Endothelial cell of hepatic sinusoid (primary cell): ENCODE measurements around the gene PRUNE1.

Experiments
- in situ Hi-C: cut with HindIII; loops from 2 replicates; pipeline ENCODE4 v1.10.0; 2017; ENCODE audit warnings: low sequenced_read_pairs

PRUNE1 gene

GRCh38 chr1:151047925-151048644 lies 39.8 kb downstream of the PRUNE1 start:
- in situ Hi-C loops, result no loop called here

GRCh38 chr1:151048645-151049032 lies 40.4 kb downstream of the PRUNE1 start:
- in situ Hi-C loops, result no loop called here

- in situ Hi-C loops, result no loop called here
These were observed 41.2 kb downstream of the PRUNE1 start for GRCh38 chr1:151049458-151049857.

DNA sequence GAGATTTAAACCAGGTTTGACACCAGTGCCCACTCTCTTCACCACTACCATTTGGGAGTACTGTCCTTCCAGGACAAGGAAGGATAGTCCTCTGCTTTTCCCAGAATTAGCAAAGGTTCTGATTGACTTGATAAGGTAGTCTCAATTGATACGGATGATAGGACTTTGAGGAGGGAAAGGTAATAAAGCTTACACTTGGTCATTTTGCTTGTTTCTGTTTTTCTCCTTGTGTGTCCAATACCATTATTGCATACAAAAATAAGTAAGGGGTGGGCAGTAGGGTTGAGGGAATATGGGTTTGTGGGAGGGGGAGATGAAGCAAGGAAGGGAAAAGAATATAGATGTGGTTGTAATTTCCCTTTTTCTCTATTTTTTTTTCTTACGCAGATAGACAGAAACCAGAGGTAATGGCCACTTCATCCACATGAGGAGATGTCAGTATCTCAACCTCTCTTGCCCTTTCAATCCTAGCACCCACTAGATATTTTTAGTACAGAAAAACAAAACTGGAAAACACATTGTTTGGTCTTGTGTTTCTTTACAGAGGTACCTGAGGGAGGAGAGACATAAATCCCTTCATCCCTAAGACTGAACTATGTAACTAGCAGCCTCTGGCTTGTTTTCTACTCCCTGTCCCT lies 41.9 kb downstream of the PRUNE1 start:
- in situ Hi-C loops, result loop anchor here (5.0 kb wide), 1 partner anchor 48 kb away; no protein-coding TSS in a partner anchor

DNA sequence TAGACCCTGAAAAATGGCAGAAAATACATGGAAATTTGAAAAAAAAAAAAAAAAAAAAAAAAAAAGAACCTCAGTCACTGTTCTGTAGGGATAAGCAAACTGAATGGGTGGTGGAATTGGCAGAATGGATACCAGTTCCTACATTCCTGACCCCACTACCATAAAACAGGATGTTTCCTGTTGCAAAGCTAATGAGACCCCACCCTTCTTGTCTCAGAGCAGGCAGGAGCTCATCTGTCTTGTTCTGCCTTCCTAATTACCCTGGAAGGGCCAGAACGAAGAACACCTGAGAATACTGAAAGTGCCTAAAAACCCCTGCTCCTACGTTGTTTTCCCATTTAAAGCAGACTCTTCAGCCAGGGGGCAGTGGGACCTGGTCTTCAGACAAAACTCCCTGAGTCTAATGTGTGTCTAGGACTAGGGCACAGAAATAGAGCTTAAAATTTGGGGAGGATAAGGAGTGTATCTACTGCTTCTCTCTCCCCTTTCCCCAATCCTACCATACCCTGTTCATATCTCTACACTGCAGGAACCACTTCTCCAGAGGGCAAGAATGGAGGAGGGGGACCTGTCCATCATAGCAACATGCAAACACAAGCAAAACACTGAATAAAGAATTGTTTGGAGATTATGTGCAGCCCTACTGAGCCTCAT lies 43.2 kb downstream of the PRUNE1 start:
- in situ Hi-C loops, result loop anchor here (5.0 kb wide), 1 partner anchor 49 kb away; no protein-coding TSS in a partner anchor

DNA sequence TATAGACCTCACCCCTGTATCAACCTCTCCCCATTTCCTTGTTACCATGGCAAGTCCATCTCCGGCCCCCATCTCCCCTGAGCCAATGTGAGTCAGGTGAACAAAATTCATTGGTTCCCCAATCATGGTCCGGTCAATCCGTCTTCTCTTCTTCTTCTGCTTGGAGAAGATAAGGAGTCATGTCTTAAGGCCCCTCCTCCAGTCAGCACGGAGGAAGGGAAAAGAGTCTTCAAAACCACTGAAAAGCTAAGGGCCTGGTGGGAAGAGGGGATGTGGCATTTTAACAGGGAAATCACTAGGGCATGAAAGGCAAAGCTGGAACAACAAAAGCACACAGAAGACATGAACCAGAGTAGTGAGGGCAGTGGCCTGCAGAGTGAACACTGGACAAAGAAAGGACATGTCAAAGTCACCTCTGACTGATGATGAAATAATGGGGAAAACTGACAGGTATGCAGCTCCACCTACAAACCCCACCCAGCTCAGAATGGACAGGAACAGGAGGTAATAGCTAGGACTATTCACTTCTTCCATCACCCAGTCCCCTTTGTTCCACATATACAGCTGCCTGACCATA lies 46.8 kb downstream of the PRUNE1 start:
- in situ Hi-C loops, result loop anchor here (5.0 kb wide), 1 partner anchor 53 kb away; no protein-coding TSS in a partner anchor

- in situ Hi-C loops, result no loop called here
These were observed 47.3 kb downstream of the PRUNE1 start for GRCh38 chr1:151055581-151055980.

DNA sequence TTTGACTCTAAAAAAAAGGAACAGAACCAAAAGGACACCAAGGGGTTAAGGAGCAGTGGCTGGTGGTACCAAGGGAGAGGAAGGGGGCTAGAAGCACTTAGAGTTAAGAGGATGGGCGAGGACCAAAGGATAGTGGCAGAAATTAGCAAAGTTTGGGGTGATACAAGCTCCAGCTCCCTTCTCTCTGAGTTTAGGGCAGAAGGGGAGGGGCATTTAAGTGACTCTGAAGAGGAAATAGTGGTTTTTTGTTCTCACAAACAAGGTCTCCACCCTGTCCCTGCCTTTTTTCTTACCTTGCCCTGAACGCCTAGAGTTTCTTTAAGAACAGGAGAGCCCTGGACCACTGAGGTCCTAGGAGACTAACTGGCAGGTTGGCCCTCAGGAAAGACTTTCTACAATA lies 47.9 kb downstream of the PRUNE1 start:
- in situ Hi-C loops, result no loop called here

GRCh38 chr1:151058692-151059091 lies 50.4 kb downstream of the PRUNE1 start:
- in situ Hi-C loops, result no loop called here

GRCh38 chr1:151059109-151060006 lies 51.1 kb downstream of the PRUNE1 start, which contains the start of gene CDC42SE1:
TSS of gene CDC42SE1 (minus strand) at chr1:151059622. CDS start at chr1:151055730, 3,892 bp downstream.
- in situ Hi-C loops, result no loop called here

- in situ Hi-C loops, result no loop called here
These were observed 51.9 kb downstream of the PRUNE1 start, which contains the start of gene MLLT11 for GRCh38 chr1:151060007-151060656. TSS of gene MLLT11 (plus strand) at chr1:151060397. CDS start at chr1:151067225, 6,828 bp downstream.

DNA sequence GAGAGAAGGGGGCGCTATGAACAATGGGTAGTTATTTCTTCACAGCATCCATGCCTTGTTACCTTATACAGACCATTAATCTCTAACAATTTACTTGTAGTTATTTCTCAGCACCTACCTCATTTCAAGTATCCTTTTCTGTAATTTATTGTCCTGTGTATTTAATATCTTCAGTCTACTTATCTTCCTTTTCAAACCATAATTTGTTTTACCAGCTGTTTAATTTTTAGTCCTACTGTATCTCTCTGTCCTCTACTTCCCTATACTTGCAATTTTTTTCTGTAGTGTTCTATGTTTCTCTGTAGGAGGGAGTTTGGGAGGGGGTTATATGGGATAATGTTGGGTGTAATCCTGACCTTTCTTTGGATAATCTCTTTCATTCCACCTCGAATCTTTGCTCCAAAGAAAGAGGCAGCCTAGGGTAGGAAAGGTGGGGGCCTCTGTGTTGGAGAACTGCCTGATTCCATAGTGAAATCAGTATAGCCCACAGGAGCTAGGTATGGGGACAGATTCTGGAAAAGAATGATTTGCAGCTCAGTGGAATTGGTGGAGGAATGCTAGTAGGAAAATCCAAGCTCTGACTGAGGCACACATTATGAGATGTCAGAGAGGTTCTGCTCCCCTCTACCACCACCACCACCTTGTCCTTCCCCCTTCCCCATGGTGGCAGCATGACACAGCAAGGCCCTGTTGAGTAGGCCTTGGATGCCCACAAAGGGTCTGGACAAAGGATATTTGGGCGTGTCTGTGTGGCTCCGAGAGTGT lies 52.6 kb downstream of the PRUNE1 start:
- in situ Hi-C loops, result no loop called here

DNA sequence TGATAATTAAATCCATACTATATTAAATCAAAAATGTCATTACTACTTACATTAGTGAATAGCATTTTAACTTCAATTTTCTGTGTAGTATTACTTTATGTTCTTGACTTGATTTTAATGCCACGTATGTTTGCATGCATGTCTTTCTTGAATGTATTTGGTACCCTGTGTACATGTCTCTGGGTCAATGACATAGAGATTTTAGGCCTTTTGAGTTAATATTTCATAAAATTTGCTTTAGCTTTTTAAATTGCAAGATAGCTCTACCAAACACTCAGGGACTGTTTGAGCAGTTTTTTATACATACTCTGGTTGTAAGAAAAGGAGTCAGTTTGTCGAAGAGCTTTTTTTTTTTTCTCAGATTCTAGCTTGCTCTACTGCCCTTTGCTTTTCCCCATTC lies 53.5 kb downstream of the PRUNE1 start:
- in situ Hi-C loops, result no loop called here

DNA sequence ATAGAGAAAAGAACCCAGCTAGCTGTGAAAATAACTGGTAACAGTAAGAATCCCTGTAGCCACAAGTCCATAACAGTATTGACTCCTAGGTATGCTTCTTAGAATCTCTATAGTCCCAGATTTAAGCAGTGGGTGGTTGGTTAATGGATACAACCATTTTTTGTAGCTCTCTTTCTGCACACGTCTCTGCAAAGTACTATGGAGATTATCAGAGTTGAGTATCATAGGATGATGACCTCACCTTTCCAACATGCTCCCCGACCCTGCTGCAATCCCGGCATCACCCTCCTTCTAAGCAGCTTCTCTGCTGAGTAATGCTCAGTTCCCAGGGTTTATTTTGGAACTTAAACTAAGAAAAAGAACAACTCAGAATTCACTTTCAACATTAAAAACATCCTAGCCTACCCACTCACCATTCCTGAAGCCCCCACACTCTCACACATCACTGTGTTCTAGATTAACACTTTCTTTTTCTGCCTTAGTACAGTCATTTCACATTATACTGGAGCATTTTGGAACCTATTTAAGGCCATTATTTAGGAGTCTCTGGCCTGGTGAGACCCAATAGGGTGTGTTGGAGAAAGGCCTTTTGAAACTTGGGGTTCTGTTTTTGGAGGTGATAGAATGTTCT lies 54.6 kb downstream of the PRUNE1 start:
- in situ Hi-C loops, result no loop called here

DNA sequence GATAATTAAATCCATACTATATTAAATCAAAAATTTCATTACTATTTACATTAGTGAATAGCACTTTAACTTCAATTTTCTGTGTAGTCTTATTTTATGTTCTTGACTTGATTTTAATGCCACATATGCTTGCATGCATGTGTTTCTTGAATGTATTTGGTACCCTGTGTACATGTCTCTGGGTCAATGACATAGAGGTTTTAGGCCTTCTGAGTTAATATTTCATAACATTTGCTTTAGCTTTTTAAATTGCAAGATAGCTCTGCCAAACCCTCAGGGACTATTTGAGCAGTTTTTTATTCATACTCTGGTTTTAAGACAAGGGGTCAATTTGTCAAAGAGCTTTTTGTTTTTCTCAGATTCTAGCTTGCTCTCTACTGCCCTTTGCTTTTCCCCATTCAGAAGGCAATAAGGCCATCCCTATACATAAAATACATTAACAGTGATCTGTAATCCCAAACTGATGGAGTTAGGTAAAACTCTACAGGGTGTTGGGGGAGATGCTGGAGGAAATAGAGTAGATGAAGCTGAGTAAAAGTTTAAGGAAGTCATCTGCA lies 56.9 kb downstream of the PRUNE1 start:
- in situ Hi-C loops, result no loop called here

GRCh38 chr1:151067185-151067584 lies 58.9 kb downstream of the PRUNE1 start:
- in situ Hi-C loops, result no loop called here

DNA sequence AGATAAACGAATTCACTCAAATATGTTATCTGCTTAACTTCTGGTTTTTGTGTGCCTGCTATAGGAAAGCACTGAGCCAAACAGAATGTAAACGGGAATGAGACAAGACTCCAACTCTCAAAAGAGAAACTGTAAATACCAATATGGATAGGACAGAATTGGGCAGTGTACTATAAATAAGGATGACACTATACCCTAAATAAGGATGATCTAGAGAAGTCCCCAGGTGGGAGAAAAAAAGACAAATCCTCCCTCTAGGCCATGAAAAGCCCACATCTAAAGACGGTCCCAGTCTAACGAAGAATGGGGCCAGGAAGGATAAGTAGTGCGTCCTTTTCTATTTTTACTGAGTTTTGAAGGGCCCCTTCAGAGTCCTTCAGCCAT lies 60.8 kb downstream of the PRUNE1 start:
- in situ Hi-C loops, result no loop called here
